GM23248 (cell line): ENCODE data around the gene CSPG5.

Experiments
- EZH2 ChIP-seq: fragments of 200-600 bp; sonication (generic); IDR thresholded peaks from 2 replicates; pipeline ENCODE4 v1.6.1; 2018; ENCODE audit warnings: antibody characterized with exemption, mild to moderate bottlenecking; ENCODE audit not compliant: insufficient read depth, poor library complexity, severe bottlenecking
- EZH2phosphoT487 ChIP-seq: fragments of 200-600 bp; sonication (generic); IDR thresholded peaks from 2 replicates; pipeline ENCODE4 v1.6.1; 2018; ENCODE audit warnings: antibody characterized with exemption, moderate library complexity, mild to moderate bottlenecking, low read depth; ENCODE audit not compliant: insufficient read depth

GRCh38 chr3:47588053-47588452 is 9.4 kb upstream of the CSPG5 start:
- no peak for TF ChIP-seq EZH2
- TF ChIP-seq EZH2phosphoT487 = no peak
